ENCODE results near the gene PARM1.

PARM1 gene

DNA sequence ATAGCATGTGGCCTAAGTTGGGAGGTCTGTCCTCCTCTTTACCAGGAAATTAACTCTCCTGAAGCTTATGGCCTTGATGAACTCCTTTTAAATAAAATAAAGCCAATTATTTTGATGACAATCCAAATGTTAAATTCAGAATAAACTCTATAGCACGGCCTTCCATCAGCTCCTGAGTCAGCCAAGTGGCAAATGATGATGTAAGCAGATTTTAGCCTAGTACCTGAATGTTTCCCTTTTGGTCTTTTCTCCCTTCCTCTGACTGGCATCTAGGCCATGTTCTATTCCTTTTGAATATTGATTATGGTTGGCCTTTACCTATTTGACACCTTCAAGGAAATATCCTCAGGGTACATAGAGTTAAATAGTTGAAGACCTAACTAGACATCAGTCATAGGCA is 76.2 kb downstream of the PARM1 start:
- no peak overlapping the region for H3K4me3 ChIP-seq (ENCODE audit: low read depth, low read length)
- TF ChIP-seq, protein P1, sequence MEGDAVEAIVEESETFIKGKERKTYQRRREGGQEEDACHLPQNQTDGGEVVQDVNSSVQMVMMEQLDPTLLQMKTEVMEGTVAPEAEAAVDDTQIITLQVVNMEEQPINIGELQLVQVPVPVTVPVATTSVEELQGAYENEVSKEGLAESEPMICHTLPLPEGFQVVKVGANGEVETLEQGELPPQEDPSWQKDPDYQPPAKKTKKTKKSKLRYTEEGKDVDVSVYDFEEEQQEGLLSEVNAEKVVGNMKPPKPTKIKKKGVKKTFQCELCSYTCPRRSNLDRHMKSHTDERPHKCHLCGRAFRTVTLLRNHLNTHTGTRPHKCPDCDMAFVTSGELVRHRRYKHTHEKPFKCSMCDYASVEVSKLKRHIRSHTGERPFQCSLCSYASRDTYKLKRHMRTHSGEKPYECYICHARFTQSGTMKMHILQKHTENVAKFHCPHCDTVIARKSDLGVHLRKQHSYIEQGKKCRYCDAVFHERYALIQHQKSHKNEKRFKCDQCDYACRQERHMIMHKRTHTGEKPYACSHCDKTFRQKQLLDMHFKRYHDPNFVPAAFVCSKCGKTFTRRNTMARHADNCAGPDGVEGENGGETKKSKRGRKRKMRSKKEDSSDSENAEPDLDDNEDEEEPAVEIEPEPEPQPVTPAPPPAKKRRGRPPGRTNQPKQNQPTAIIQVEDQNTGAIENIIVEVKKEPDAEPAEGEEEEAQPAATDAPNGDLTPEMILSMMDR (IDR thresholded peaks at IDR 0.05; ENCODE audit: borderline replicate concordance, insufficient read depth, low read depth, low read length): no peak

DNA sequence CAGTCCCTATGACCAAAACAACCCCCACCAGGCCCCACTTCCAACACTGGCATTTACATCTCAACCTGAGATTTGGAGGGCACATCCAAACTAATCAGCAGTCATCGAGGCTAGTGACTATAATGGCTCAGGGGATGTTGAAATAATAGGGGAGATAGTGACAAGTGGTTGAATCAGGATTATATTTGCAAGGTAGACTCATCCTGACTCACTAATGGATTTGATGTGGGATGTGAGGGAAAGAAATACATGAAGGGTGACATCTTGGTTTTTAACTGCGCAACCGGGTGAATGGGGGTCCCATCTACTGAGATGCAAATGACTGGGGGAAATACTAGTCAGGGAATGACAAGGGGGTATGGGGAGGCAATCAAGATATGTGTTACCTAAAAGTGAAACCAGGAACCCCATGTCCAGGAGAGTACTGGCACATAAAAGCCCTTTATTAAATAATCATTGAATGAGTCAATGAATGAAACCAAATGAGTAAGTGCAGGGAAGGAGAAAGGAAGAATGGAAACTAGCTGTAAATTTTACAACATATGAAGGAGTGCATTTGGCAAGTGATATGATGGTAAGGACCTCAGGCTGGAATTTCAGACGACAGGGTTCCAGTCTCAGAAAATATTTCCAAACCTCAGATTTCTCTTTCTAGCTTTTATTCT is 78.3 kb downstream of the PARM1 start:
- TF ChIP-seq, protein P1 (IDR thresholded peaks at IDR 0.05; ENCODE audit: borderline replicate concordance, insufficient read depth, low read depth, low read length): no peak
- no peak overlapping the region for H3K4me3 ChIP-seq (ENCODE audit: low read depth, low read length)

DNA sequence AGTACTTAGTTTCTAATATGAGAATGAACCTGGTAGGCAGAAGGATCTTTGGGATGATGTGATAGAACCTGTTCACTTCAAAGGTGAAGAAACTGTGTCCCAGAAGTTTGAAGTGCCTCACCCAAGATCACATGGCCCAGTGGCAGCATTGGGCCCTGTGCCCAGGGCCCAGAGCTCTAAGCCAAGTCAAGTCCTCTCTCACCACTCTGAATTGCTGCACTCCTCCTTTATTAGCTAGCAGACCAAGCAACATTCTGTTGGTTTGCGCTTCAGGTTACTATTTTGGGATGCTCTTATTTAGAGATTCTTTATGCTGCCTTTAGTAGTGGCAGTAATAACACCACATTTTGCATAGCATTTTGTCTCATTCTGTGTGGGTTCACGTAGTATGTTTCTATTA is 82.7 kb downstream of the PARM1 start:
- TF ChIP-seq, protein P1 (IDR thresholded peaks at IDR 0.05; ENCODE audit: borderline replicate concordance, insufficient read depth, low read depth, low read length): no peak

DNA sequence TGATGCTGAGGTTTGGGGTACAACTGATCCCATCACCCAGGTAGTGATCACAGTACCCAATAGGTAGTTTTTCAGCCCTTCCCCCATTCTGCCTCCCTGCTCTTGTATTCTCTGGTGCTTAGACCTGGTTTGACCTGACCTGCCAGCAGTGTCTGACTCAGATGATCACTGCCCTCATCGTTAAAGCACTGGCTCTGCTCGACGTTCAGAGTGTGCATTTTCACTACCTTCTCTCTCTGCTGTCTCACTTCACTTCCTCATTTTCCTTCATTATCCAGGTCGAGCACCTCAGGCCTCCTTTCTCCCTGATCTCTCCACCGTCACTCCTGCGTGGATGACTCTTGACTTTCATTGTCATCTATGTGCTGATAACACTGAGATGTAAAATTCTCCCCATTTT is 83.6 kb downstream of the PARM1 start:
- TF ChIP-seq, protein P1 (IDR thresholded peaks at IDR 0.05; ENCODE audit: borderline replicate concordance, insufficient read depth, low read depth, low read length): no peak
- H3K4me3 ChIP-seq (ENCODE audit: low read depth, low read length): no peak overlapping the region

More for the DNA sequence above, 82.7 kb downstream of the PARM1 start:
- H3K4me3 ChIP-seq (ENCODE audit: low read depth, low read length): no peak overlapping the region

DNA sequence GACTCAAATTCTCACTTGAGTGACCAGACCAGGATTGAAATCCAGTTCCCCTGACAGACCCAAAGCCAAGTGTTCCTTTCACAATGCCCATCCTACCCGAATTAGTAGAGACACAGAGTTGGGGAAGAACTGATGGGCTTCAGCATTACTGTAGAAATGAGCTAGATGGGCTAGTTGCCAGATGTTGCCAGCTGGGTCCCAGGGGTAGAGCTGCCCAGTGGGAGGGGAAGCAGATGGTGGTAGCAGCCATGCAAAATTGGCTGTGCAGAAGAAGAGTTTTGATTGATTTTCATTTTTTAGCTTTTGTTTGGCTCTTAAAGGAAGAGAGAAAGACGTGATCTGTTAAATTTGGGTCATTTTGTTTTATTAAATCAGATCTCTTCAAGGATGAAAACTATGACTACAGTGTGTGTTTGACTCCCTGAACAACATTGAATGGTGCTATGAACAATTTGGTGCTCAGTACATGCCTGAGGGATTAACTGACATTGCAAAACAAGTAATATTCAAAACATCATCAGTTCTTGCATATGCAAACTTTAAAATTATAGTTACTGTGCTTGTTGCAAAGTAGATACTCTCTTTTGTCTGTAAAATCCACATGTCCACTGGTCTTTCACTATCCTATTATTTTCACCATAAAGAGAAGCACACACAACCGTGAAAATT is 86.0 kb downstream of the PARM1 start:
- TF ChIP-seq, protein P1 (IDR thresholded peaks at IDR 0.05; ENCODE audit: borderline replicate concordance, insufficient read depth, low read depth, low read length): no peak
- H3K4me3 ChIP-seq (ENCODE audit: low read depth, low read length): no peak overlapping the region

DNA sequence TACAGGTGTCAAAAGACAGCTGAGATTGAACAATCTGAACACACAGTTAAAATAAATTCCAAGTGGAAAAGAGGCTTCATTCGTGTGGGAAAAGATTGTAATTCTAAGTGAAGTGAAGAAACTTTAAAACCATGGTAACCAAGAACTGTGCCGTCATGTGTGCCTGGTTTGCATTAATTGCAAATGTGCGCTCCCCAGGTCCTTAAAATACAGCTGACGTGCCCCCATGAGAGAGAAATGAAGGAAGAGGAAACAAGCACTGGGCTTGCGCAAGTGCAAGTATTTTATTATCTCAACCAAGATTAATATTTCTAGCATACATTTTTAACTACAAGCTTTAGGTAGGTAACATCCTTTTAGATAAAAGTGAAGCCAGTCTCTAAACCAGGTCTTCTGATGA is 92.5 kb downstream of the PARM1 start:
- TF ChIP-seq, protein P1 (IDR thresholded peaks at IDR 0.05; ENCODE audit: borderline replicate concordance, insufficient read depth, low read depth, low read length): no peak
- no peak overlapping the region for H3K4me3 ChIP-seq (ENCODE audit: low read depth, low read length)
